GM12872 (cell line): ENCODE measurements around the gene MTMR6.

Experiments used
- CTCF ChIP-seq: IDR thresholded peaks from 3 replicates; pipeline ENCODE4 v1.5.1; 2011; ENCODE audit warnings: low read depth, mild to moderate bottlenecking, low read length, moderate library complexity; ENCODE audit not compliant: insufficient read depth

The MTMR6 gene

GRCh38 chr13:25218019-25218418 lies 69.3 kb downstream of the MTMR6 start:
- no peak for TF ChIP-seq CTCF

DNA sequence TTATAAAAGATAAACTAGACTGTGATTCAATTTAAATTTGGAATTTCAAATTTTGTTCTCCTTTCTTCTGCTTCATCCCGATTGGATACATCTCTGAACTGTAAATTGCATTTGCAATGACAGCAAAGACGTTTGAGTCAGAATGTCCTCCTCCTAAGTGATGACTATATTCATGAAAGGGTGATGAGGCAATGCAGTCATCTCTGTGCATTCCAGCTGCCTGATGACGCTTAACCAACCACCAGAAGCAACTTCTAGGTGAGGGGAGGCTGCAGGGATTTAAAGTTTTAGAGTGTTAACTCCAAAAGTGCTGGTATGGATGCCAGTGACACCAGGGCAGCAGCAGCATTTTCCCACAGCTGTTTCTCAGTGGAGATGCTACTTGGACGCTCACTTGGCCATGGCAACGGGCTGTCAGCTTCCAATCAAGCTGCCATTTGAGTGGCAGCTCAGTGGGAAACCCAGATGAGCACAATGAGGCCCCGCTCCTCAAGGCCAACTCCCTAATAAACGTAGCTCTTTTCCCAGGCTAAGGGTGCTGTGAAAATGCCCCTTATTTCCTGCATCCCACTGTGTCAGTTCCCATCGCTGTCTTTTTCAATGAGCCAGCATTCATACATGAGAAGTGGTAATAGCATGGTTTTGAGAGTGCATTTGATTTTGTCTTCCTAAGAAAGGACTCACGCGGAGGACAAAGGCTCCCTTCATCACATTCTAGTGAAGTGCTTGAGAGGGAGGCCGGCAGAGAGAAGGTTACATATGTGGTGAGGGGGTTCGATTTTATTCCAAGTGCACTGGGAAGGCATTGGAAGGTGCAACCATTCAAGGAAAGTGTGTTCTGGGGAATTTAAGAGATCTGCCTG lies 70.0 kb downstream of the MTMR6 start:
- no peak for TF ChIP-seq CTCF

GRCh38 chr13:25215253-25215575 lies 72.1 kb downstream of the MTMR6 start:
- TF ChIP-seq CTCF: no peak

DNA sequence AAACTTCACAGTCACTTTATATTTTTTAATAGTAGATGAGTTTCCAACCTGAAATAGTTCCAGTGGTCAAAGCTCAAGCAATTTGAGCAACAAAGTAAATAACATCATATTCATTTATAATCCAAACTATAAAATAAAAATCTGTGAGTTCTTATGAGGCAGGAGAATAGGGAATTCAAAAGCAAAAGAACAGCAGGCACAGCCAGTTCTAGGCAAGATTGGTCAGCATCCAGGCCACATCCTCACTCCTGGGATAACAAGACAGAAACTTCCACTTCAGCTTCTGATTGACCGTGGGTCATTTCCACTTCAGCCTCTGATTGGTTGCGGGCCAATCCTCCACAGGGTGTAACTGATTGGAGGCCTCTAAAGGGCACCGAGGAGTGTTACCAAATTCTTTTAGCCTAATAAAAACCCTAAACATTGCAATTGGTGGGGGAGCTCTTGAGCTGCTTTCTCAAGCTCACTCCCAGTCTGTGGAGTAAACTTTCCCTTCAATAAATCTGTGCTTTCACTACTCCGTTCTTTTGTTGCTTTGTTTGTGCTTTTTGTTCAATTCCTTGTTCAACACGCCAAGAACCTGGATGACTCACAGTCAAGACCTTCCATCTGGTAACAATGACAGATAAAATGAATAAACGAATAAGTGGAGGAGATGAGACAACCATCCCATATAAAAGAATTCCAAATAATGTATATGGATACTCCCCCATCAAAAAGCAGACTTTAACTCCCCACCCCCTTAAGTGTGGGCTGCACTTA lies 72.6 kb downstream of the MTMR6 start:
- TF ChIP-seq CTCF: no peak

- TF ChIP-seq CTCF: no peak
These were observed 73.6 kb downstream of the MTMR6 start for GRCh38 chr13:25213715-25214114.

GRCh38 chr13:25210842-25211569 lies 76.3 kb downstream of the MTMR6 start:
- TF ChIP-seq CTCF: no peak

GRCh38 chr13:25207291-25207810 lies 79.9 kb downstream of the MTMR6 start:
- no peak for TF ChIP-seq CTCF
